ENCODE measurements around the gene DHX58.

- no peak for TF ChIP-seq CTCF (IDR thresholded peaks at IDR 0.05 in 8 of 11, conservative IDR thresholded peaks at IDR 0.05 in 3 of 11)
- TF ChIP-seq POLR2AphosphoS5 (IDR thresholded peaks at IDR 0.05) = peak in 1 of 3 donors; percentile 50
These were observed 17.9 kb upstream of the DHX58 start for GRCh38 chr17:42130310-42130936.

All from spleen (tissue), 7 donors.